Calu3 (cell line): Measurements from ENCODE around the gene MARCHF10. TPM values are rescaled to one million over a fixed set of nuclear protein-coding genes. Genes with fewer than 3 reads are reported as not detected.

Source experiments
- BruUV-seq: library from RNA; stranded (reverse); fragments of 400-500 nt; replicated peaks from 2 replicates; lab custom pipeline; 2021; lab: Mats Ljungman, UMichigan
- CTCF ChIA-PET: fragments of 300-600 bp; sonication (Branson Sonifier 250); formaldehyde crosslinking; loops from one replicate; lab custom pipeline; 2022; ENCODE audit warnings: antibody characterized with exemption; lab: Charles Lee
- DNase-seq: peaks from one replicate; pipeline ENCODE4 v3.0.0; 2022
- H3K27ac Mint-ChIP-seq: one replicate; pipeline ENCODE4 v1.8.0; 2022; ENCODE audit warnings: mixed read lengths; ENCODE audit not compliant: unreplicated experiment
- H3K27me3 Mint-ChIP-seq: one replicate; pipeline ENCODE4 v1.8.0; 2022; ENCODE audit warnings: mixed read lengths; ENCODE audit not compliant: unreplicated experiment
- H3K36me3 Mint-ChIP-seq: one replicate; pipeline ENCODE4 v1.8.0; 2022; ENCODE audit warnings: mild to moderate bottlenecking, moderate library complexity, mixed read lengths; ENCODE audit not compliant: insufficient read depth, unreplicated experiment
- H3K4me1 Mint-ChIP-seq: one replicate; pipeline ENCODE4 v1.8.0; 2022; ENCODE audit warnings: mild to moderate bottlenecking, low read depth, mixed read lengths; ENCODE audit not compliant: unreplicated experiment
- H3K4me3 Mint-ChIP-seq: one replicate; pipeline ENCODE4 v1.8.0; 2022; ENCODE audit warnings: mild to moderate bottlenecking, low read depth, moderate library complexity, mixed read lengths; ENCODE audit not compliant: unreplicated experiment
- H3K9me3 Mint-ChIP-seq: one replicate; pipeline ENCODE4 v1.8.0; 2022; ENCODE audit warnings: low read depth, mixed read lengths; ENCODE audit not compliant: unreplicated experiment
- intact Hi-C: fragments of 100-400 bp; cut with micrococcal nuclease; formaldehyde crosslinking; loops from one replicate; pipeline ENCODE4 v1.10.0; 2022; ENCODE audit not compliant: unreplicated experiment
- total RNA-seq: library from RNA; stranded (reverse); gene quantifications from 2 replicates; pipeline ENCODE4 v1.2.3, GENCODE V29; 2022
- TF ChIP-seq, protein P1 (sequence below): fragments of 200-600 bp; IDR thresholded peaks from one replicate; pipeline ENCODE4 v1.8.0; 2022; ENCODE audit warnings: antibody characterized with exemption; ENCODE audit not compliant: unreplicated experiment

Gene MARCHF10
- total RNA-seq, 1 experiment from 2014 or later = not detected

DNA sequence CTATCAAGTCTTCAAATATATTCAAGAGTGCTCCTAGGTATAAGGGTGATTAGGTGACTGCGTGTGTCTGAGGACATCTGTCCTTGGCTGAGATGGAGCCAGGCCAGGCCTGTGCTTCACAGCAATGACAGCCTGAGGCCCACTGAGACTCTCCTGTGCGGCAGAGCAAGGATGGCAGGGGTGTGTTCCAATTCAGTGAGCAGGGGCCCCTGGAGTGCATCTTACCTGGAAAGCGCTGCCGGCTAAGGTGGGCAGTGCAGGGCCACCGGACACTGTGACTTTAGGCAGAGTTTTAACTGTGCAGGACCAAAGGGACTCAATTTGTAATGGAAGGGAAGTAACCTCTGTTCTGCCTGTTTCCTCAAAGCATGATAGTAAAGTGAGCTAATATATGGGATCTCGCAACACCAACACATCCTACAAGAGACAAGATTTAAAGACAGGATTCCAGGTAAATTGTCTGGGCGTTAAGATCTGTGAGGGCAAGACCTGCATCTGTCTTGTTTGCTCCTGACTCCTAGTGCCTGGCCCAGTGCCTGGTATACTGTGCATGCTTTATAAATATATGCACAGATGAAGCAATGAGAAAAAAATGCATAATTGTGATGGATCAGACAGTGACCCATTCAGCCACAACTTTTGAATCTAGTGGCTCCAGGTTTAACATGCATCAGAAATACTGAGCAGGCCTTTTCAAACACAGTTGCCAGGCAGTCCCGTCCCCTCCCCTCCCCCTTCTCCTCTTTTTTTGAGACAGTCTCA lies 93.9 kb downstream of the MARCHF10 start:
- CTCF ChIA-PET = no interaction called here
- H3K4me3 Mint-ChIP-seq = no peak overlapping the region
- no peak overlapping the region for H3K27ac Mint-ChIP-seq
- H3K9me3 Mint-ChIP-seq = no peaks in the 10 kb centered on the region
- TF ChIP-seq, protein P1, sequence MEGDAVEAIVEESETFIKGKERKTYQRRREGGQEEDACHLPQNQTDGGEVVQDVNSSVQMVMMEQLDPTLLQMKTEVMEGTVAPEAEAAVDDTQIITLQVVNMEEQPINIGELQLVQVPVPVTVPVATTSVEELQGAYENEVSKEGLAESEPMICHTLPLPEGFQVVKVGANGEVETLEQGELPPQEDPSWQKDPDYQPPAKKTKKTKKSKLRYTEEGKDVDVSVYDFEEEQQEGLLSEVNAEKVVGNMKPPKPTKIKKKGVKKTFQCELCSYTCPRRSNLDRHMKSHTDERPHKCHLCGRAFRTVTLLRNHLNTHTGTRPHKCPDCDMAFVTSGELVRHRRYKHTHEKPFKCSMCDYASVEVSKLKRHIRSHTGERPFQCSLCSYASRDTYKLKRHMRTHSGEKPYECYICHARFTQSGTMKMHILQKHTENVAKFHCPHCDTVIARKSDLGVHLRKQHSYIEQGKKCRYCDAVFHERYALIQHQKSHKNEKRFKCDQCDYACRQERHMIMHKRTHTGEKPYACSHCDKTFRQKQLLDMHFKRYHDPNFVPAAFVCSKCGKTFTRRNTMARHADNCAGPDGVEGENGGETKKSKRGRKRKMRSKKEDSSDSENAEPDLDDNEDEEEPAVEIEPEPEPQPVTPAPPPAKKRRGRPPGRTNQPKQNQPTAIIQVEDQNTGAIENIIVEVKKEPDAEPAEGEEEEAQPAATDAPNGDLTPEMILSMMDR = no peak
- peaks cover 12% of the 10 kb centered on the region for H3K27me3 Mint-ChIP-seq
- H3K36me3 Mint-ChIP-seq = no peaks in the 10 kb centered on the region
- no peaks in the 10 kb centered on the region for H3K4me1 Mint-ChIP-seq
- BruUV-seq = no TSS peak
- DNase-seq = no peak
- intact Hi-C loops = no loop called here

DNA sequence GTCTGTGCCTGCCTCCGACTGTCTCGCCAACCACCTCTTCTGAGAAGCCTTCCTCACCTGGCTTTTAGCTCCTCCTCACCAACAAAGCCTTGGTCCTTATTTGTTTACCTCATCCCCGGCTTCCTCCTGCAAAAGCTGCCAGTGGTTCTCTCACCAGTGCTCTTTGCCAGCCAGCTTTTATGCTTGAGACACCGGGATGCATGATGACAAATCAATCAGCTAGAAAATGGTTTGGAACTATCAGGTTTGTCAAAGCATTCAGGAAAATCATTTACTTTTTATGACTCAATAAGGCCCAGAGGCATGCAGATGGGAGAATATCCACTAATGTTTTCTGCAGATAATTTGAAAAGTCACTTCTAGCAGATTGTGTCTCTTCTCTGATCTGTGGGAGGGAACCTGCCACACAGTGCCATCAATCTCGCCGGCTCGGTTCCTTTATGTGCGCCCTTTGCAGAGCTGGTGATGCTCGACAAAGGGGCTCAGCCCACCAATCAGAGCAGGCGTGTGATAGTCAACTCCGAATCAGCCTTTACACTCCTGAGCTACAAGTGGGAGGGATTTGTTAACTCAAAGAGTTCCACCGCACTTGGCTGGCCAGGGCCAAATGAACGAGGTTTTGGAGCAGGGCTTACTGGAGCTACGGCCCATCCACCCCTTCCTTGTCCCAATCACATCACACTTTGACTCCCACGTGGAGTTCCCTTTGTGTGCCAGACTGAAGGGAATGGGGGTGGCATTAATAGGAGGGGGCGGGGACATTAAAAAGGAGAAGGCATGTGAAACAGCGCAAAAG lies 94.8 kb downstream of the MARCHF10 start:
- CTCF ChIA-PET = no interaction called here
- no TSS peak for BruUV-seq
- no peak overlapping the region for H3K4me3 Mint-ChIP-seq

DNA sequence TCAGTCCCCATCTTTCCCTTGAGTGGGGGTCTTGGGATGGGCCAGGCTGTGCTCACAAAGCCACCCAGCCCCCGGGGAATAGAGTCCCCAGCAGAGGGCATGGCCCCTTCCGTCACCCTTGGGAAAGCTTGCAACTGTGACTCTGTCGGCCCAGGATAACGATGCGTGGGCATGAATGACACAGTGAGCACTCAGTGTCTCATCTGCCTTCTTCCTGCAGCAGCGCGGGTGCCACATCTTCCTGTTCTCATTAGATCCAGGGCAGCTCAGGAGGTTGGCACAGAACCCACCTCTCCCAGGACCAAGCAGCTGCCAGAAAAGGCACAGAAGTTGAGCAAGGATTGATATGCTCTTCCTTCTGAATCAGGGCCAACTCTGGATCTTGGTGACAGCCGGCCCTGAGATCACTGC lies 95.9 kb downstream of the MARCHF10 start:
- Mint-ChIP-seq H3K4me3 (no peak overlapping the region), H3K36me3 (no peaks in the 10 kb centered on the region), H3K27ac (no peak overlapping the region), H3K4me1 (no peaks in the 10 kb centered on the region), H3K9me3 (no peaks in the 10 kb centered on the region), H3K27me3 (no peaks in the 10 kb centered on the region)
- no TSS peak for BruUV-seq
- TF ChIP-seq, protein P1 = no peak
- CTCF ChIA-PET = no interaction called here
- intact Hi-C loops = no loop called here
- DNase-seq = no peak

More for the DNA sequence above, 94.8 kb downstream of the MARCHF10 start:
- Mint-ChIP-seq H3K27me3 (peaks cover 3% of the 10 kb centered on the region), H3K4me1 (no peaks in the 10 kb centered on the region), H3K9me3 (no peaks in the 10 kb centered on the region), H3K36me3 (no peaks in the 10 kb centered on the region), H3K27ac (no peak overlapping the region)
- TF ChIP-seq, protein P1 = no peak
- intact Hi-C loops = no loop called here
- DNase-seq = no peak

DNA sequence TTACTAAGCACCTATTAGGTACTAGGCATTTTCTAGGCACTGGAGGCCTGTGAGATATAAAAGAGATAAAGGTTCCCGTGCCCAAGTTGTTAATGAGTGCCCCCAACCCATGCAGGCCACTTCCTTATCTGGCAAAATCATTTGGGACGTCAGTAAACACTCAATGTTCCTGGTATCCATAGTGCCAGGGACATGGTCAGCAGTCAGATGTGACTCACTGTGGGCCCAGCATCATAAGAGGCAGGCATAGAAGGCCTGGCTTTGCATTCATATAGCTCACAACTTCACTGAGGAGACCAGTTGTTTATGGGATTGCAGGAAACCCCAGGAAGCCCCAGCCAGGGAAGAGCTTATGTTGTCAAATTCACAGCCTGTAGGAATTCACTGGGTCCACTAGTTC lies 99.5 kb downstream of the MARCHF10 start:
- Mint-ChIP-seq H3K36me3 (peaks cover 4% of the 10 kb centered on the region), H3K4me1 (peaks cover 7% of the 10 kb centered on the region), H3K9me3 (no peaks in the 10 kb centered on the region), H3K27me3 (no peaks in the 10 kb centered on the region), H3K27ac (no peak overlapping the region), H3K4me3 (no peak overlapping the region)
- intact Hi-C loops = no loop called here
- CTCF ChIA-PET = no interaction called here
- DNase-seq = no peak
- TF ChIP-seq, protein P1 = no peak
- no TSS peak for BruUV-seq
